Measurements from ENCODE around the gene UGT1A5. TPM values are rescaled to one million over a fixed set of nuclear protein-coding genes. Genes with fewer than 3 reads are reported as not detected.

Gene UGT1A5
- total and polyA plus RNA-seq, 2 of the 4 experiments (the other 2 are of a cell fraction), result not detected

DNA sequence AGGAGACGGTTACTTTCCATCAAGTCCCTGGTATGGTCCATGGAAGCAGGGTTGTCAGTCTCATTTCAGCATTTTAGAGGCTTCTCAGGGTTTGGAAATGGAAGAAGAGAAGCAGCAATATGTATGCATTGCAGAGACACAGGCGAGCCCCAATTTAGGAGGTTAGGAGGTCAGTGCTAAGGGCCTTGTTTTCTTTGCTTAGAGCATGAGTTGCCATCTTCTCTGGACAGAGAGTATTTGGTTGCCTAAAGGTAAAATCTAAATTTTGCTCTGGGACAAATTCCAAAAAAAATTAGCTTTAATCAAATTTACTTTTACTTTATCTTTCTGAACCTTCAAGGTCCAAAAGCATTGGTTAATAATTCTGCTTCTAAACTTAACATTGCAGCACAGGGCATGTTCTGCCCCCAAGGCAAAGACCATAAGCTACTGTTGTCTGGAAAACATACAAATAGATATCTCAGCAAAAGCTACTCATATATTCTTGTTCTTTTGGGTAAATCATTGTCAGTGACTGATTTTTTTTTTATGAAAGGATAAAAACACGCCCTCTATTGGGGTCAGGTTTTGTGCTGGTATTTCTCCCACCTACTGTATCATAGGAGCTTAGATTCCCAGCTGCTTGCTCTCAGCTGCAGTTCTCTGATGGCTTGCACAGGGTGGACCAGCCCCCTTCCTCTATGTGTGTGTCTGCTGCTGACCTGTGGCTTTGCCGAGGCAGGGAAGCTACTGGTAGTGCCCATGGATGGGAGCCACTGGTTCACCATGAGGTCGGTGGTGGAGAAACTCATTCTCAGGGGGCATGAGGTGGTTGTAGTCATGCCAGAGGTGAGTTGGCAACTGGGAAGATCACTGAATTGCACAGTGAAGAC is 41.2 kb upstream of the UGT1A5 start, which contains the start of gene UGT1A9:
Gene UGT1A9, plus strand, starts transcription at position 609 of the 872 bp plus-strand sequence. Its CDS starts 37 bp downstream, at position 646.
- Histone ChIP-seq H4K20me1 (ENCODE audit: insufficient read depth, low read length) (no peaks in the 10 kb centered on the region), H3K4me3 (ENCODE audit: insufficient read depth, low read depth, low read length) (no peak within 1 kb of the TSS), H3K4ac (ENCODE audit: low read depth, low read length) (no peak within 1 kb of the TSS), H4K5ac (ENCODE audit: low read depth, low read length) (no peak within 1 kb of the TSS), H2BK15ac (ENCODE audit: low read depth, low read length) (no peak within 1 kb of the TSS), H3K18ac (ENCODE audit: low read depth, low read length) (no peak within 1 kb of the TSS), H4K91ac (ENCODE audit: insufficient read depth, low read depth, low read length) (no peak within 1 kb of the TSS), H2AK9ac (replicated peaks; ENCODE audit: low read depth, low read length, poor library complexity) (no peak within 1 kb of the TSS), H3K9me1 (ENCODE audit: insufficient read depth, low read length) (no peaks in the 10 kb centered on the region), H4K8ac (ENCODE audit: low read depth in 2 of 2, low read length in 2 of 2) (no peak within 1 kb of the TSS), H3K56ac (ENCODE audit: extremely low read depth, insufficient read depth, low read length) (no peak within 1 kb of the TSS), H3K23ac (ENCODE audit: low read depth, low read length) (no peak within 1 kb of the TSS), H3K79me1 (ENCODE audit: low read depth in 1 of 2, low read length in 2 of 2) (no peaks in the 10 kb centered on the region), H2AK5ac (ENCODE audit: low read depth, low read length) (no peak within 1 kb of the TSS), H3K27ac (ENCODE audit: insufficient read depth, low read length) (no peak within 1 kb of the TSS), H3K14ac (replicated peaks; ENCODE audit: low read depth, low read length) (no peak within 1 kb of the TSS), H3K9me3 (ENCODE audit: control insufficient read depth, insufficient read depth, low read length) (no peaks in the 10 kb centered on the region), H2AFZ (replicated peaks; ENCODE audit: low read length, poor library complexity) (no peak within 1 kb of the TSS), H3K36me3 (ENCODE audit: control insufficient read depth, insufficient read depth, low read length) (no peaks in the 10 kb centered on the region), H2BK120ac (ENCODE audit: low read depth, low read length) (no peak within 1 kb of the TSS), H2BK5ac (ENCODE audit: low read depth, low read length, poor library complexity, severe bottlenecking) (no peak within 1 kb of the TSS), H3K4me1 (ENCODE audit: control insufficient read depth, insufficient read depth, low read length) (no peaks in the 10 kb centered on the region), H3K9ac (ENCODE audit: low read depth, low read length) (no peak within 1 kb of the TSS), H3K4me2 (ENCODE audit: low read depth, low read length) (no peak within 1 kb of the TSS), H3K27me3 (ENCODE audit: control insufficient read depth, insufficient read depth, low read length) (no peaks in the 10 kb centered on the region), H2BK20ac (ENCODE audit: low read depth, low read length) (no peak within 1 kb of the TSS)
- ChIA-PET POLR2A (ENCODE audit: unreplicated experiment) (no interaction called here), CTCF (no interaction called here)
- WGBS, 2 experiments (ENCODE audit: extremely low coverage in 2 of 2, insufficient read length in 1 of 2), result no CpG with 5 or more reads among the region's 5 CpGs
- intact Hi-C loops (cut with micrococcal nuclease), result no loop called here
- DNase-seq (no peak), ATAC-seq (ENCODE audit: low read depth) (no peak)
- in situ Hi-C loops (cut with MboI; ENCODE audit: low sequenced_read_pairs), result no loop called here
- BruUV-seq (replicated peaks), result no TSS peak
- TF ChIP-seq, protein P1, sequence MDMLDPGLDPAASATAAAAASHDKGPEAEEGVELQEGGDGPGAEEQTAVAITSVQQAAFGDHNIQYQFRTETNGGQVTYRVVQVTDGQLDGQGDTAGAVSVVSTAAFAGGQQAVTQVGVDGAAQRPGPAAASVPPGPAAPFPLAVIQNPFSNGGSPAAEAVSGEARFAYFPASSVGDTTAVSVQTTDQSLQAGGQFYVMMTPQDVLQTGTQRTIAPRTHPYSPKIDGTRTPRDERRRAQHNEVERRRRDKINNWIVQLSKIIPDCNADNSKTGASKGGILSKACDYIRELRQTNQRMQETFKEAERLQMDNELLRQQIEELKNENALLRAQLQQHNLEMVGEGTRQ (IDR thresholded peaks at IDR 0.05; ENCODE audit: low read depth, low read length), result no peak
- no peak for TF ChIP-seq MAFK (IDR thresholded peaks at IDR 0.05; ENCODE audit: low read depth, low read length)
- no peak for TF ChIP-seq MAZ (IDR thresholded peaks at IDR 0.05; ENCODE audit: borderline replicate concordance, low read depth, low read length)
- no peak for TF ChIP-seq FOS (IDR thresholded peaks at IDR 0.05; ENCODE audit: low read depth, low read length)
- dilution Hi-C loops (cut with HindIII; ENCODE audit: low sequenced_read_pairs, unreplicated experiment), result no loop called here
